HepG2 (cell line): ENCODE results near the gene CYCS. TPM values are rescaled to one million over a fixed set of nuclear protein-coding genes. Genes with fewer than 3 reads are reported as not detected.
A peak's percentile ranks its signal among the peaks of the same experiment; 100 is the strongest.

ENCODE experiments used
- HBP1 ChIP-seq: IDR thresholded peaks from 2 replicates; pipeline ENCODE4 v1.6.1; 2016; ENCODE audit warnings: low read depth, control low read depth
- HNF1A ChIP-seq, 2 experiments: sonication (generic) in 1 of 2; formaldehyde crosslinking in 1 of 2; IDR thresholded peaks; 2 replicates each; pipeline versions ENCODE4 v1.4.0 to v1.6.1; 2016 to 2020; ENCODE audit warnings: borderline replicate concordance in 1 of 2, low read depth in 1 of 2, mild to moderate bottlenecking in 1 of 2, missing genetic modification reagents in 1 of 2
- ISL2 ChIP-seq: sonication (generic); formaldehyde crosslinking; IDR thresholded peaks from 2 replicates; pipeline ENCODE4 v1.5.0; 2020; ENCODE audit warnings: missing genetic modification reagents
- MAF1 ChIP-seq: sonication (generic); formaldehyde crosslinking; IDR thresholded peaks from 2 replicates; pipeline ENCODE4 v1.5.0; 2020; ENCODE audit warnings: missing genetic modification reagents, borderline replicate concordance
- MYPOP ChIP-seq: sonication (generic); formaldehyde crosslinking; IDR thresholded peaks from 2 replicates; pipeline ENCODE4 v1.8.1; 2023; ENCODE audit warnings: mild to moderate bottlenecking, moderate library complexity, missing genetic modification reagents
- REL ChIP-seq: sonication (generic); formaldehyde crosslinking; conservative IDR thresholded peaks from 2 replicates; pipeline ENCODE4 v1.8.0; 2022; ENCODE audit warnings: mild to moderate bottlenecking, missing genetic modification reagents, moderate library complexity
- SSRP1 ChIP-seq: IDR thresholded peaks from 2 replicates; pipeline ENCODE4 v1.6.1; 2016; ENCODE audit warnings: control low read depth
- TFDP2 ChIP-seq: sonication (generic); formaldehyde crosslinking; IDR thresholded peaks from 2 replicates; pipeline ENCODE4 v1.4.0; 2020; ENCODE audit warnings: missing genetic modification reagents
- ZEB1 ChIP-seq: IDR thresholded peaks from 2 replicates; pipeline ENCODE4 v1.6.1; 2012; ENCODE audit warnings: mild to moderate bottlenecking, low read depth, inconsistent platforms; ENCODE audit not compliant: insufficient replicate concordance
- ZNF10 ChIP-seq: sonication (generic); formaldehyde crosslinking; IDR thresholded peaks from 2 replicates; pipeline ENCODE4 v1.4.0; 2020; ENCODE audit warnings: mild to moderate bottlenecking, low read depth, missing genetic modification reagents, borderline replicate concordance
- ZNF280D ChIP-seq: sonication (generic); formaldehyde crosslinking; IDR thresholded peaks from 2 replicates; pipeline ENCODE4 v1.5.1; 2020; ENCODE audit warnings: mild to moderate bottlenecking, missing genetic modification reagents
- ZNF501 ChIP-seq: sonication (generic); formaldehyde crosslinking; IDR thresholded peaks from 2 replicates; pipeline ENCODE4 v1.5.1; 2020; ENCODE audit warnings: mild to moderate bottlenecking, moderate library complexity, missing genetic modification reagents
- ZNF580 ChIP-seq: IDR thresholded peaks from 2 replicates; pipeline ENCODE4 v1.6.1; 2016; ENCODE audit warnings: low read depth, borderline replicate concordance
- ZNF878 ChIP-seq: sonication (generic); formaldehyde crosslinking; IDR thresholded peaks from 2 replicates; pipeline ENCODE4 v1.8.1; 2023; ENCODE audit warnings: mild to moderate bottlenecking, missing genetic modification reagents, moderate library complexity
- polyA plus RNA-seq, 8 experiments: library from polyadenylated mRNA; depleted of rRNA in 3 of 8; stranded (reverse) in 7 of 8; unstranded in 1 of 8; fragments of >200 nt; fragmentation: Illumina TruSeq in 4 of 8; extraction: Trizol in 4 of 8; gene quantifications; 2 replicates each; pipeline versions ENCODE4 v1.2.1 to v1.2.3, GENCODE V29; 2011 to 2016; ENCODE audit warnings: low read depth in 4 of 8, missing spikeins in 1 of 8, mixed read lengths in 1 of 8; ENCODE audit not compliant: insufficient read depth in 1 of 8
- total RNA-seq, 5 experiments: library from RNA; depleted of rRNA; stranded (reverse); fragments of >200 nt; fragmentation: Illumina TruSeq; extraction: Trizol; gene quantifications; 2 replicates each; pipeline ENCODE4 v1.2.3, GENCODE V29; 2016; ENCODE audit warnings: low read depth in 1 of 5

Gene CYCS
- total and polyA plus RNA-seq, 2 of the 13 experiments (the other 11 are each of a cell fraction or from before 2014, with no cell fraction given), result 35.9 to 202 TPM

- TF ChIP-seq HNF1A (IDR thresholded peaks at IDR 0.05; ENCODE audit: low read depth) (0 out of 2 replicates have a peak, but pooled peaks have one; percentile 13), HNF1A (CRISPR knock-in tag; IDR thresholded peaks at IDR 0.05; ENCODE audit: borderline replicate concordance) (peak; percentile 88), ZEB1 (no peak), ZNF10 (no peak), ZNF580 (CRISPR knock-in tag) (peak; percentile 88), SSRP1 (no peak), MYPOP (CRISPR knock-in tag) (peak; percentile 83), TFDP2 (CRISPR knock-in tag) (peak; percentile 98), ZNF501 (CRISPR knock-in tag) (peak; percentile 95), HBP1 (CRISPR knock-in tag) (peak; percentile 75; the same call in 1 of the 2 replicates), MAF1 (CRISPR knock-in tag) (0 out of 2 replicates have a peak, but pooled peaks have one; percentile 52), ISL2 (CRISPR knock-in tag) (peak; percentile 66; the same call in 1 of the 2 replicates), REL (CRISPR knock-in tag) (peak; percentile 90), ZNF280D (CRISPR knock-in tag) (peak; percentile 96), ZNF878 (CRISPR knock-in tag) (peak; percentile 36; the same call in 1 of the 2 replicates)
These were observed at the start of gene CYCS (continued) for GRCh38 chr7:25125137-25125946.
